ENCODE data around the gene PHF3.

- TF ChIP-seq EZH2 (IDR thresholded peaks at IDR 0.05; ENCODE audit: low read length, unreplicated experiment) (no peak), EZH2phosphoT487 (IDR thresholded peaks at IDR 0.05; ENCODE audit: borderline replicate concordance, low read length) (no peak)
- TF ChIP-seq, protein P1, sequence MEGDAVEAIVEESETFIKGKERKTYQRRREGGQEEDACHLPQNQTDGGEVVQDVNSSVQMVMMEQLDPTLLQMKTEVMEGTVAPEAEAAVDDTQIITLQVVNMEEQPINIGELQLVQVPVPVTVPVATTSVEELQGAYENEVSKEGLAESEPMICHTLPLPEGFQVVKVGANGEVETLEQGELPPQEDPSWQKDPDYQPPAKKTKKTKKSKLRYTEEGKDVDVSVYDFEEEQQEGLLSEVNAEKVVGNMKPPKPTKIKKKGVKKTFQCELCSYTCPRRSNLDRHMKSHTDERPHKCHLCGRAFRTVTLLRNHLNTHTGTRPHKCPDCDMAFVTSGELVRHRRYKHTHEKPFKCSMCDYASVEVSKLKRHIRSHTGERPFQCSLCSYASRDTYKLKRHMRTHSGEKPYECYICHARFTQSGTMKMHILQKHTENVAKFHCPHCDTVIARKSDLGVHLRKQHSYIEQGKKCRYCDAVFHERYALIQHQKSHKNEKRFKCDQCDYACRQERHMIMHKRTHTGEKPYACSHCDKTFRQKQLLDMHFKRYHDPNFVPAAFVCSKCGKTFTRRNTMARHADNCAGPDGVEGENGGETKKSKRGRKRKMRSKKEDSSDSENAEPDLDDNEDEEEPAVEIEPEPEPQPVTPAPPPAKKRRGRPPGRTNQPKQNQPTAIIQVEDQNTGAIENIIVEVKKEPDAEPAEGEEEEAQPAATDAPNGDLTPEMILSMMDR (conservative IDR thresholded peaks at IDR 0.05; ENCODE audit: low read depth, low read length), result no peak
Measured at GRCh38 chr6:63714091-63714490, 78.5 kb downstream of the PHF3 start.

Measured in PC-3 (cell line).